Body of pancreas (tissue), 4 donors: ENCODE results near the gene SMIM27.

Experiments
- POLR2A ChIP-seq, 3 donors: fragments of 450-650 bp; IDR thresholded peaks; one replicate each; pipeline ENCODE4 v1.6.1; 2016; ENCODE audit warnings: antibody characterized with exemption in 3 of 3, mild to moderate bottlenecking in 2 of 3
- TF ChIP-seq, protein P1 (sequence below), 7 experiments: fragments of 450-650 bp in 4 of 7; fragments of 200-600 bp in 3 of 7; sonication (generic) in 3 of 7; IDR thresholded peaks; one replicate each; pipeline ENCODE4 v1.5.1; 2016 to 2019; ENCODE audit warnings: antibody characterized with exemption in 7 of 7

DNA sequence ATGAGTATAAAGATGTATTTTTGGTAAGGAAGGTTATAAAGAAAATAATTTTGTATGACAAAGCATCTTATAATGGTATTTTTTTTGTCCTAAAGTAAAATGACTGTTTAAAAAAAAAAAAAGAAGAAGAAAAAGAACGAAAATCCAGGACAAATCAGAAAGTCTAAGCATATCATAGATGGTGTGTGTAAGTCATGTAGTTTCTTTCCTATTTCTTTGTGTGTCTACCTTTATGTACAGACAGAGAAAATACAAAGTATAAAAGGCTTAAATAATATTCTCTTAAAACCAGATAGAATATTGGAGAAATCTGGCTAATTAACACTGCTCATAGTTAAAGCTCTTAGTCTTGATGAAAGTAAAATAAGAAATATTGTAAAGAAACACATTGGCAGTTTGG, 33.9 kb upstream of the SMIM27 start:
- TF ChIP-seq, protein P1, sequence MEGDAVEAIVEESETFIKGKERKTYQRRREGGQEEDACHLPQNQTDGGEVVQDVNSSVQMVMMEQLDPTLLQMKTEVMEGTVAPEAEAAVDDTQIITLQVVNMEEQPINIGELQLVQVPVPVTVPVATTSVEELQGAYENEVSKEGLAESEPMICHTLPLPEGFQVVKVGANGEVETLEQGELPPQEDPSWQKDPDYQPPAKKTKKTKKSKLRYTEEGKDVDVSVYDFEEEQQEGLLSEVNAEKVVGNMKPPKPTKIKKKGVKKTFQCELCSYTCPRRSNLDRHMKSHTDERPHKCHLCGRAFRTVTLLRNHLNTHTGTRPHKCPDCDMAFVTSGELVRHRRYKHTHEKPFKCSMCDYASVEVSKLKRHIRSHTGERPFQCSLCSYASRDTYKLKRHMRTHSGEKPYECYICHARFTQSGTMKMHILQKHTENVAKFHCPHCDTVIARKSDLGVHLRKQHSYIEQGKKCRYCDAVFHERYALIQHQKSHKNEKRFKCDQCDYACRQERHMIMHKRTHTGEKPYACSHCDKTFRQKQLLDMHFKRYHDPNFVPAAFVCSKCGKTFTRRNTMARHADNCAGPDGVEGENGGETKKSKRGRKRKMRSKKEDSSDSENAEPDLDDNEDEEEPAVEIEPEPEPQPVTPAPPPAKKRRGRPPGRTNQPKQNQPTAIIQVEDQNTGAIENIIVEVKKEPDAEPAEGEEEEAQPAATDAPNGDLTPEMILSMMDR (IDR thresholded peaks at IDR 0.05), result no peak
- TF ChIP-seq POLR2A (IDR thresholded peaks at IDR 0.05), result no peak
